Adrenal gland (tissue), 12 donors: Measurements from ENCODE around the gene GATAD2A. TPM values are rescaled to one million over a fixed set of nuclear protein-coding genes. Genes with fewer than 3 reads are reported as not detected.

ENCODE experiments used
- DNase-seq, 7 donors: peaks; one replicate each; pipeline ENCODE4 v3.0.0-alpha.2; 2019 to 2020
- H3K27ac ChIP-seq, 5 donors: fragments of 200-600 bp; sonication (generic) in 4 of 5; 1 replicate in 3 of 5; 2 replicates in 2 of 5; pipeline versions ENCODE4 v1.5.1 to v1.8.0; 2016 to 2020; ENCODE audit warnings: mild to moderate bottlenecking in 1 of 5
- H3K27me3 ChIP-seq: fragments of 200-600 bp; 2 replicates; pipeline ENCODE4 v1.8.0; 2021
- H3K36me3 ChIP-seq, 2 donors: fragments of 200-600 bp; replicated peaks in 1 of 2; 1 replicate in 1 of 2; 2 replicates in 1 of 2; pipeline versions ENCODE4 v1.5.1 to v1.8.0; 2018 to 2022
- H3K4me1 ChIP-seq, 2 donors: fragments of 200-600 bp; replicated peaks in 1 of 2; 1 replicate in 1 of 2; 2 replicates in 1 of 2; pipeline versions ENCODE4 v1.5.1 to v1.8.0; 2018 to 2021
- H3K4me3 ChIP-seq, 4 donors: fragments of 200-600 bp; sonication (generic) in 3 of 4; one replicate each; pipeline ENCODE4 v1.5.1; 2016 to 2018
- H3K9me3 ChIP-seq, 3 donors: fragments of 200-600 bp; sonication (generic) in 1 of 3; replicated peaks in 1 of 3; 1 replicate in 2 of 3; 2 replicates in 1 of 3; pipeline versions ENCODE4 v1.5.1 to v1.8.0; 2016 to 2021
- POLR2A ChIP-seq, 2 donors: fragments of 450-650 bp; IDR thresholded peaks; one replicate each; pipeline ENCODE4 v1.6.1; 2017; ENCODE audit warnings: antibody characterized with exemption in 2 of 2, mild to moderate bottlenecking in 2 of 2, moderate library complexity in 1 of 2
- WGBS, 4 donors: extraction: QIAGEN DNeasy Blood & Tissue Kit in 2 of 4; methylation state at CpG; one replicate each; pipeline versions ENCODE4 v1.1.5 to v1.1.7; 2013 to 2017; 5-methylcytosine and 5-hydroxymethylcytosine counted together
- intact Hi-C, 2 donors: fragments of 100-400 bp; cut with DNase I; formaldehyde crosslinking; loops; one replicate each; pipeline versions ENCODE4 v1.14.1 to v1.15.0; 2022 to 2023
- polyA plus RNA-seq, 3 donors: library from polyadenylated mRNA; stranded (reverse); fragments of 200-250 nt in 2 of 3; fragments of 350-450 nt in 1 of 3; fragmentation: Illumina TruSeq in 1 of 3; extraction: RNeasy Lipid Tissue Mini Kit (QIAGEN cat#74804) in 1 of 3; gene quantifications; one replicate each; pipeline ENCODE4 v1.2.3, GENCODE V29; 2013 to 2014
- total RNA-seq, 9 donors: library from RNA; depleted of rRNA in 4 of 9; stranded (reverse); fragments of >200 nt in 4 of 9; fragments of 120-200 nt in 1 of 9; fragmentation: NEBNext Ultra II Directional in 1 of 9; extraction: Animal tissue kit (Norgen Biotek cat#: 25700) in 1 of 9; gene quantifications; one replicate each; pipeline versions ENCODE4 v1.1.0 to v1.2.4, GENCODE V29; 2013 to 2023
- TF ChIP-seq, protein P1 (sequence below), 6 experiments: fragments of 450-650 bp in 4 of 6; fragments of 200-600 bp in 2 of 6; sonication (generic) in 1 of 6; IDR thresholded peaks; 1 replicate in 5 of 6; 2 replicates in 1 of 6; pipeline versions ENCODE4 v1.5.1 to v1.8.0; 2016 to 2021; ENCODE audit warnings: antibody characterized with exemption in 6 of 6, mild to moderate bottlenecking in 2 of 6, moderate library complexity in 1 of 6
- donor health status: healthy with polysubstance abuse.
- donor health status: Bipolar disorder and iron deficiency.
- donor health status: DM: yes; HTN: yes; CAD: no.
- donor health status: DM: no; HTN: no; CAD: no.
- donor health status: DM: no; HTN: no; CAD: no.
- donor health status: DM: yes; HTN: yes; CAD: no.

The GATAD2A gene
- total and polyA plus RNA-seq, 12 donors = 17.0 to 125 (median 61.9) TPM

DNA sequence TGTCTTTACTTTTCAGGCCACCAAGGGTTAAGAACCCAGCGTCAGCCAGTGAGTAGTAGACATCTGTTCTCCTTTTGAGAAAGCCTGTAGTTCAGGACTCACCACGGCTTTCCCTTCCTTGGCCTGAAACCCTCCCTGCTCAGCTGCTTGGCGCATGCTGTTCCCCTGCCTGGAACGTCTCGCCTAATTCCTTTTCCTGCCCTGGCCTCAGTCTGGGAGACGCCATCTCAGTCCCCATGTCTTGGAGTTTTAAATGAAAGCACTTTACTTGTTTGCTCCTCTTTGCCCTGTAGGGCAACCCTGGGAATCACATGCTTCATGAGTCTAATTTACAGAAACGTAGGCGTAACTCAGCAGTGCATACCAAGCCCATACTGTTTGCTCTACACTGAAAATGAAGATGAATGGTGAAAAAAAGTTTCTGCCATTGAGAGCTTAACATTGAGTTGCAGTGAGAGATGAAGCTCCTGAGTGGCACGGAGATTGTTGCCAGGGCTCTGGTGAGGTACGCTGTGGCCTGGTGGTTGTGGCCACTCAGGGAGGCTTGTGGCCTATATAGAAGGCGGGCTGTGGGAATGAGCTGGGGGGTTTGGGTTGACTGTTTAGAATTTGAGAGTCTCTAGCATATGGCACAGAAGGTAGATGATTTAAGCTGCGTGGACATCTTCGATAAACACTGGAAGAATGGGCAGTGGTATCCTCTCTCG is 52.8 kb downstream of the GATAD2A start:
- H3K36me3 ChIP-seq = no peaks in the 10 kb centered on the region
- no peak for DNase-seq
- H3K27ac ChIP-seq = peak overlapping the region in 1 of 5 donors; percentile 85
- intact Hi-C loops = no loop called here
- 80 to 88% (median 83%) methylated on average over 14 of the region's 14 CpGs for WGBS, 4 donors
- no peaks in the 10 kb centered on the region for H3K27me3 ChIP-seq
- TF ChIP-seq POLR2A (IDR thresholded peaks at IDR 0.05) = no peak
- TF ChIP-seq, protein P1, sequence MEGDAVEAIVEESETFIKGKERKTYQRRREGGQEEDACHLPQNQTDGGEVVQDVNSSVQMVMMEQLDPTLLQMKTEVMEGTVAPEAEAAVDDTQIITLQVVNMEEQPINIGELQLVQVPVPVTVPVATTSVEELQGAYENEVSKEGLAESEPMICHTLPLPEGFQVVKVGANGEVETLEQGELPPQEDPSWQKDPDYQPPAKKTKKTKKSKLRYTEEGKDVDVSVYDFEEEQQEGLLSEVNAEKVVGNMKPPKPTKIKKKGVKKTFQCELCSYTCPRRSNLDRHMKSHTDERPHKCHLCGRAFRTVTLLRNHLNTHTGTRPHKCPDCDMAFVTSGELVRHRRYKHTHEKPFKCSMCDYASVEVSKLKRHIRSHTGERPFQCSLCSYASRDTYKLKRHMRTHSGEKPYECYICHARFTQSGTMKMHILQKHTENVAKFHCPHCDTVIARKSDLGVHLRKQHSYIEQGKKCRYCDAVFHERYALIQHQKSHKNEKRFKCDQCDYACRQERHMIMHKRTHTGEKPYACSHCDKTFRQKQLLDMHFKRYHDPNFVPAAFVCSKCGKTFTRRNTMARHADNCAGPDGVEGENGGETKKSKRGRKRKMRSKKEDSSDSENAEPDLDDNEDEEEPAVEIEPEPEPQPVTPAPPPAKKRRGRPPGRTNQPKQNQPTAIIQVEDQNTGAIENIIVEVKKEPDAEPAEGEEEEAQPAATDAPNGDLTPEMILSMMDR (IDR thresholded peaks at IDR 0.05) = no peak
- peaks cover 43 to 59% of the 10 kb centered on the region in 2 donors for H3K4me1 ChIP-seq
- no peak overlapping the region for H3K4me3 ChIP-seq
- no peaks in the 10 kb centered on the region for H3K9me3 ChIP-seq

DNA sequence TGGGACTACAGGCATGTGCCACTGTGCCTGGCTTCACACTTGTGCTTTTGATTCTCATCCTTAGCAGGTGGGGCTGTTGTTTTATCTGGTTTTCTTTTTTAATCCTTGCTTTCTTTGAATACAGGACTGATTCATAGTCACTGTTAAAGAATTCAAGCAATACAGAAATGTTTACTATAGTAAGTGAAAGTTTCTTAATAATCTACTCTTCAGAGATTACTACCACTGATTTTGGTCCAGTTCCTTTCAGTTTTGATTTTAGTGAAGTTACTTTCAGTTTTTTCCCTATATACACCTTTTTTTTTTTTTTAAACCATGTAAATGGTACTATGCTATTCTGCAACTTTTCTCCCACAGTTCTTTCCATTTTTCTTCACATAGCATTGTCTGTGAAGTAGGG is 53.6 kb downstream of the GATAD2A start:
- intact Hi-C loops = no loop called here

DNA sequence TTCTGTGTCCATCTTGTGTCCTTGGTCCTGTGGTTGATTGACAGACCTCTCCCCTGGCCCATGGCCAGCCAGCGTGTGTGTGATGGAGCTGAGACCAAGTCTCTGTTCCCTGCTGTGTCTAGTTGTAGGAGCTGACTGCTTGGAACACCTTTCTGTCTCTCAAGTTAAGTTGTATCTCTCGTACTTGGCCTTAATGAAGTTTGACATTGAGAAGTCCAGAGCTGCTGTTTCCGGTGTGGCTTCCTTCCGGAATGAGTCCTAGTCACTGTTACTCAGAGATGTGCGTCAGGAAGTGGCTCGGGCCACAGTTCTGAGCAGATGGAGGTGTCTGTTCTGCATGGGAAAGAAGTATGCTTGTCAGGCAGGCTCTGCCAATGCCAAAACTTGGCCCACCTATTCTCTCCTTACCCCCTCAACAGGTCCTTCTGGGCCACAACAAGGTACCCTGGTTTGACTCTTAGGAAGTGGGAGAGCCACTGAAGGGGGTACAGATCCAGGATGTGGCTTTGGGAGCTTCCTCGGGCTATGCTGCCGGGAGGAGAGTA is 54.3 kb downstream of the GATAD2A start:
- H3K27ac ChIP-seq = peak overlapping the region; percentile 14 to 92 (median 72)
- H3K27me3 ChIP-seq = no peaks in the 10 kb centered on the region
- DNase-seq = peak; percentile 41 to 87 (median 69)
- intact Hi-C loops = no loop called here
- no peak for TF ChIP-seq POLR2A (IDR thresholded peaks at IDR 0.05)
- TF ChIP-seq, protein P1 (IDR thresholded peaks at IDR 0.05) = no peak
- no peaks in the 10 kb centered on the region for H3K9me3 ChIP-seq
- WGBS, 4 donors = 23 to 57% (median 31%) methylated on average over 3 to 8 of the region's 8 CpGs
- H3K36me3 ChIP-seq = no peaks in the 10 kb centered on the region
- H3K4me1 ChIP-seq = peaks cover 52 to 70% of the 10 kb centered on the region in 2 donors
- H3K4me3 ChIP-seq = no peak overlapping the region

More for the DNA sequence above, 53.6 kb downstream of the GATAD2A start:
- Histone ChIP-seq H3K4me1 (peaks cover 46 to 63% of the 10 kb centered on the region in 2 donors), H3K27ac (peak overlapping the region; percentile 14 to 92 (median 72)), H3K9me3 (no peaks in the 10 kb centered on the region), H3K4me3 (no peak overlapping the region), H3K36me3 (no peaks in the 10 kb centered on the region), H3K27me3 (no peaks in the 10 kb centered on the region)
- TF ChIP-seq POLR2A (IDR thresholded peaks at IDR 0.05) = no peak
- TF ChIP-seq, protein P1 (IDR thresholded peaks at IDR 0.05) = no peak
- DNase-seq = no peak

DNA sequence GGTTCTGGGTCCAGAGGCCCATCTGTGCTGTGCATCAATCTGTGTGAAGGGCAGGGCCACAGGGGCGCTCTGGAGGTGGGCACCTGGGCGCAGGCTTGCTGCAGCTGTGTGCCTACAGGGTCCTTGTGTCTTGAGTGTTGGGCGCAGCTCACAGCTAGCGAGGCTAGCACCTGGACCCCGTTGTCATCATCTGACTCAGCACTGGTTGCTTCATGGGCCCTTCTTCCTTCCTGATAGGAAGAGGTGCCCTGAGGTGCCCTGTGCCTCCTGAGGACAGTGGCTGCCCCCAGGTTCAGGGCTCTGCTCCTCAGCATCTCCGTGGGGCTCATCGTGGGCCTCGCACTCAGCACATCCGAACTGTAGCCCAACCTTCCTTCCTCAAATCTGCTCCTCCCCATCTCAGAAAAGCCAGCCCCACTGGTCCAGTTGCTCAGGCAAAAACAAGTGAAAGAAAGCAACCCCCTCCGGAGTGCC is 54.8 kb downstream of the GATAD2A start:
- TF ChIP-seq POLR2A (IDR thresholded peaks at IDR 0.05) = no peak
- TF ChIP-seq, protein P1 (IDR thresholded peaks at IDR 0.05) = no peak
- Histone ChIP-seq H3K4me3 (no peak overlapping the region), H3K4me1 (peaks cover 53 to 71% of the 10 kb centered on the region in 2 donors), H3K27ac (peak overlapping the region in 4 of 5 donors; percentile 43 to 92 (median 78)), H3K9me3 (no peaks in the 10 kb centered on the region), H3K27me3 (no peaks in the 10 kb centered on the region), H3K36me3 (peaks cover 0 to under 1% of the 10 kb centered on the region in 2 donors)
- peak in 1 of 7 donors; percentile 33 for DNase-seq
- WGBS, 4 donors = 62 to 68% (median 63%) methylated on average over 4 to 10 of the region's 10 CpGs
- intact Hi-C loops = no loop called here
